Activated naive CD4-positive, alpha-beta T cell treated with anti-CD3 and anti-CD28 coated beads, Interleukin-2, amount 50 U/mL, for 24 hours (primary cell): ENCODE results near the gene FCHO1.
A peak's percentile ranks its signal among the peaks of the same experiment; 100 is the strongest.

Experiments
- H3K27ac Mint-ChIP-seq: one replicate; pipeline ENCODE4 v1.8.0; 2021; ENCODE audit warnings: mild to moderate bottlenecking, mixed read lengths
- H3K27me3 Mint-ChIP-seq: one replicate; pipeline ENCODE4 v1.8.0; 2021; ENCODE audit warnings: mixed read lengths
- H3K36me3 Mint-ChIP-seq: one replicate; pipeline ENCODE4 v1.8.0; 2021; ENCODE audit warnings: mixed read lengths
- H3K4me1 Mint-ChIP-seq: one replicate; pipeline ENCODE4 v1.8.0; 2021; ENCODE audit warnings: mixed read lengths
- H3K4me3 Mint-ChIP-seq: one replicate; pipeline ENCODE4 v1.8.0; 2021; ENCODE audit warnings: mild to moderate bottlenecking, mixed read lengths
- H3K9me3 Mint-ChIP-seq: one replicate; pipeline ENCODE4 v1.8.0; 2021; ENCODE audit warnings: mixed read lengths

FCHO1 gene

GRCh38 chr19:17751912-17752273, 616 bp downstream of the FCHO1 start:
- peak overlapping the region; percentile 97 for H3K27ac Mint-ChIP-seq
- no peaks in the 10 kb centered on the region for H3K9me3 Mint-ChIP-seq
- peak overlapping the region; percentile 95 for H3K4me3 Mint-ChIP-seq
- peaks cover 61% of the 10 kb centered on the region for H3K4me1 Mint-ChIP-seq
- peaks cover 7% of the 10 kb centered on the region for H3K36me3 Mint-ChIP-seq
- no peaks in the 10 kb centered on the region for H3K27me3 Mint-ChIP-seq

- Mint-ChIP-seq H3K9me3 (no peaks in the 10 kb centered on the region), H3K4me1 (peaks cover 58% of the 10 kb centered on the region), H3K27ac (no peak overlapping the region), H3K4me3 (no peak overlapping the region), H3K27me3 (no peaks in the 10 kb centered on the region), H3K36me3 (peaks cover 7% of the 10 kb centered on the region)
These were observed 1.8 kb downstream of the FCHO1 start for GRCh38 chr19:17752865-17753639.

GRCh38 chr19:17753976-17754375, 2.7 kb downstream of the FCHO1 start:
- H3K36me3 Mint-ChIP-seq = peaks cover 7% of the 10 kb centered on the region
- no peak overlapping the region for H3K27ac Mint-ChIP-seq
- H3K4me1 Mint-ChIP-seq = peaks cover 52% of the 10 kb centered on the region
- H3K4me3 Mint-ChIP-seq = no peak overlapping the region
- no peaks in the 10 kb centered on the region for H3K27me3 Mint-ChIP-seq
- H3K9me3 Mint-ChIP-seq = no peaks in the 10 kb centered on the region

DNA sequence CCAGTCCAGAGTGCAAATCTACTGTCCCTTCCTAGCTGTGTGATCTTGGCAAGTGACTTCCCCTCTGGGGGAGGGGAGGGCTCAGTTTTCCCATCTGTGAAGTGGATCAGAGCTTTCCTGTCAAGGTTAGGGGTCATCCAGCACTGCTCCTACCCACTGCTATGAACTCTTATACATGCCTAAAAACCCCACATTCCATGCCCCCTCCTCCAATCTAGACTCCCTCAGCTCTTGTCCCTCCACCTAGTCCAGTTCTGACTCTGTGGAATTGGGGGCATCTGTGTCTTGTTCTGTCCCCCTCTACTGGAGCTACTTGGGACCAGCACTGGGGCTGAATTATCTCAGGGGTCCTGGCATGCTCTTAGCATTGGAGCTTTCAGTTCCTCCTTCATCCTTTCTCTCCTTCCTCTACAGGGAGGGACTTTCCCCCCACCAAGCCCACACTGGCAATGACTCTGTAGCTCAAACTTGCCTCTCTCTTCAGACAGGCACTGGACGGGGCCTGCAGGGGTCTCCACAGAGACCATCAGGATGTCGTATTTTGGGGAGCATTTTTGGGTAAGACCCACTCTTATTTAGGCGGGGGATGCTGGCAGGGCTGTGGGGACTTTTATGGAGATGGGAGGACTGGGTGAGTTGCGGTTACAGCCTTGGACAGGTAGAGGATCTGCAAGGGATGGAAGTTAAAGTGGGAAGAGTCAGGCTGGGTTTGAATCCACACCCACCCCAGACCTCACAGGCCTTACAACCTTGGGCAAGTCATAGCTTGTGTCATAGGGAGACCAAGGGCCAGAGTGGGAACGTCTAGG, 3.6 kb downstream of the FCHO1 start:
- Mint-ChIP-seq H3K27ac (peak overlapping the region; percentile 52), H3K27me3 (no peaks in the 10 kb centered on the region), H3K4me3 (peak overlapping the region; percentile 1), H3K9me3 (no peaks in the 10 kb centered on the region), H3K36me3 (peaks cover 7% of the 10 kb centered on the region), H3K4me1 (peaks cover 44% of the 10 kb centered on the region)

DNA sequence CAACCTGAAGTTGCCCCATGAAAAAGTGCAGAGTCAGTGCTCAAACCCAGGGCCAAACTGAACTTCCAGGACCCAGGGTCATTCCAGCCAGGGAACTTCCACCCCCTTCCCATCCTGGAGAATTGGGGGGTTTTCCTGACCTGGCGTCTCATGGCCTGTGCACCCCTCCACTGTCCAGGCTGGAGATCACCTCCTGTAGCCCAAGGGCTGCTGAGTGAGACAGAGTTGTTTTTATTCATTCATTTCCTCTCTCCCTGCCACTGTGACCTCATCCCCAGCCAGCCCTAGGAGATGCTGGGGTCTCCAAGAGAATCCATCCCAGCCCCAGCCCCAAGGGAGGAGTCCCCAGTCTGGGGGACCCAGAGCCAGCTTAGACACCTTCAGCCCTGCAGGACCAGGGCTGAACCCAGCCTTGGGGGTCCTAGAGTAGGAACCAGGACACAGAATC, 4.2 kb downstream of the FCHO1 start:
- H3K4me3 Mint-ChIP-seq = no peak overlapping the region
- H3K4me1 Mint-ChIP-seq = peaks cover 37% of the 10 kb centered on the region
- no peak overlapping the region for H3K27ac Mint-ChIP-seq

DNA sequence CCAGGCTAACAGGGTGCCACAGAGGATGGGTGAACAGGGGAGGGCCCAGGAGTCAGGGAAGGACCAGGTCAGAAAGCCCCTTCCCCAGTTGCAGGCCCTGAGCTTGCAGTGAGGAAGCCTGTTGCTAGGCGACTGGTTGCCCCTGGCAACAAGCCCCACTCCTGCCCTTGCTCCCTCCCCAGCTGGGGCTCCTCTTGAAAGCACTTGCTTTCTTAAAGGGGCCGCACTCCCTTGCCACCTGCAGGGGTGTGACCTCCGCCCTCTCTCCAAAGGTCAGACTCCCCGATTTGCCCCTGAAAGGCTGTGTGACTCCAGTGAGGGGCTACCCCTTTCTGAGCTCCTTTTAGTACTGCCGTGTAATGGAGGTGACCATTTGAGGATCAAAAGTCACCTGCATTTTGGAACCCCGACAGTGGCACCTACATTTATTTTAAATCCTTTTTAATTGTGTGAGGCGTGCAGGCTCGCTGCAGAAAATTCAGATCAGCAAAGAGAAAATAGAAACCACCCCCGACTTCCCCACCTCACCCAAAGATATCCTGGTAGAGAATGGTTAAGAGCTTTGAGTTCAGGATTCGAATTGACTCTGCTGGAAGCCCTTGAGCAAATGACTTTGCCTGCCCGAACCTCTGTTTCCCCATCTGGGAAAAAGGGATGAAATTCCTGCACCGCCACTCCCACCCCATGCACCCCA, 4.8 kb downstream of the FCHO1 start:
- peaks cover 9% of the 10 kb centered on the region for H3K36me3 Mint-ChIP-seq
- H3K4me3 Mint-ChIP-seq = no peak overlapping the region

More for the DNA sequence above, 4.2 kb downstream of the FCHO1 start:
- Mint-ChIP-seq H3K27me3 (no peaks in the 10 kb centered on the region), H3K36me3 (peaks cover 9% of the 10 kb centered on the region), H3K9me3 (no peaks in the 10 kb centered on the region)

DNA sequence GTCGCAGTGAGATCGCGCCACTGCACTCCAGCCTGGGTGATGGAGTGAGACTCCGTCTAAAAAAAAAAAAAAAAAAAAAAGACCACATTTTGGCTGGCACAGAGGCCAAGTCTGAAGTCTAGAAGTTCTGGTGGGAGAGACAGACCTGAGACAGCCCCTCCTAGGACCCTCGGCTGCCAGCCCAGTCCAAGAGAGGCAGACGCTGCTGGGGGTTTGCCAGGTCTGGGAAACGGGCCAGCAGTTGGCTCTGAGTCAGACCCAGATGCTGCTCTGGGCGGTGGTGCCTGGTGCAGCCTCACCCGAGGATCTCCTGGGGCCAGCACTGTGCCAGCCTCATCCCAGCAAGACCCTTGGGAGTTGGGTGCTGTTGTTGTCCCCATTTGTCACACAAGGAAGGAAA, 5.8 kb downstream of the FCHO1 start:
- no peak overlapping the region for H3K4me3 Mint-ChIP-seq
- H3K4me1 Mint-ChIP-seq = peaks cover 25% of the 10 kb centered on the region
- H3K9me3 Mint-ChIP-seq = no peaks in the 10 kb centered on the region
- H3K27ac Mint-ChIP-seq = peak overlapping the region; percentile 21
- no peaks in the 10 kb centered on the region for H3K27me3 Mint-ChIP-seq
- H3K36me3 Mint-ChIP-seq = peaks cover 9% of the 10 kb centered on the region

More for the DNA sequence above, 4.8 kb downstream of the FCHO1 start:
- H3K27me3 Mint-ChIP-seq = no peaks in the 10 kb centered on the region
- H3K9me3 Mint-ChIP-seq = no peaks in the 10 kb centered on the region
- peaks cover 33% of the 10 kb centered on the region for H3K4me1 Mint-ChIP-seq
- H3K27ac Mint-ChIP-seq = no peak overlapping the region

DNA sequence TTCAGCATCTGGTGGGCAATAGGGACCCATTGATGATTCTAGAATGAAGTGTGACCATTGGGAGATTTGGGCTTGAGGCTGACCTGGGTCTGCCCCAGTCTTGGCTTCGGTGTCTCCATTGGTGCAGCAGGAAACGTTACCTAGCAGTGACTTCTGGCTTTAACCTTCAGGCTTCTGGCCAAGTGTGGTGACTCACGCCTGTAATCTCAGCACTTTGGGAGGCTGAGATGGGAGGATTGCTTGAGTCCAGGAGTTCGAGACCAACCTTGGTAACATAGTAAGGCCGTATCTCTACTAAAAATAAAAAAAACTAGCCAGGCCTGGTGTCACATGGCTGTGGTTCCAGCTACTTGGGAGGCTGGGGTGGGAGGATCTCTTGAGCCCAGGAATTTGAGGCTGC, 7.2 kb downstream of the FCHO1 start:
- H3K36me3 Mint-ChIP-seq = peaks cover 12% of the 10 kb centered on the region
- H3K27ac Mint-ChIP-seq = no peak overlapping the region
- no peaks in the 10 kb centered on the region for H3K27me3 Mint-ChIP-seq
- no peak overlapping the region for H3K4me3 Mint-ChIP-seq
- H3K4me1 Mint-ChIP-seq = peaks cover 25% of the 10 kb centered on the region
- H3K9me3 Mint-ChIP-seq = no peaks in the 10 kb centered on the region

GRCh38 chr19:17761148-17761547, 9.9 kb downstream of the FCHO1 start:
- Mint-ChIP-seq H3K27me3 (no peaks in the 10 kb centered on the region), H3K4me1 (peaks cover 14% of the 10 kb centered on the region), H3K9me3 (no peaks in the 10 kb centered on the region), H3K36me3 (peaks cover 9% of the 10 kb centered on the region), H3K27ac (no peak overlapping the region), H3K4me3 (no peak overlapping the region)

GRCh38 chr19:17762505-17763229, 11.4 kb downstream of the FCHO1 start:
- Mint-ChIP-seq H3K27ac (no peak overlapping the region), H3K4me3 (no peak overlapping the region), H3K27me3 (no peaks in the 10 kb centered on the region), H3K9me3 (no peaks in the 10 kb centered on the region), H3K4me1 (peaks cover 10% of the 10 kb centered on the region), H3K36me3 (peaks cover 9% of the 10 kb centered on the region)

- no peak overlapping the region for H3K27ac Mint-ChIP-seq
These were observed 13.1 kb downstream of the FCHO1 start for GRCh38 chr19:17764348-17764747.

DNA sequence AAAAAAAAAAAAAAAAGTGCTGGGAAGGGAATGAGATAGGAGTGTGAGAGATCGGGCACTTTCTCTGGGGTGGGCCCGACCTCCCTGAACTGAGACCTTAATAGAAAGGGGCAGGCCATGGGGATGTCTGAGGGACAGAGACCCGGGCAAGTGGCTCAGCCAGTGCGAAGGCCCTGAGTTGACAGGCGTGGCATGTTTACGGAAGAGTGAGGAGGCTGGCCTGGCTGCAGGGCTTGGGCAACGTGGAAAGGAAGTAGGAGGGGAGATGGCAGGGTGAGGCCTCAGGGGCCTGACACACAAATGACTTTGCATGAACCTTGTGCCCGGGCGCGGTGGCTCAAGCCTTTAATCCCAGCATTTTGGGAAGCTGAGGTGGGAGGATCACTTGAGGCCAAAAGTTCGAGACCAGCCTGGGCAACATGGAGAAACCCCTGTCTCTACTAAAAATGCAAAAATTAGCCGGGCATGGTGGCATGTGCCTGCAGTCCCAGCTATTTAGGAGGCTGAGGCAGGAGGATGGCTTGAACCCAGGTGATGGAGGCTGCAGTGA, 13.9 kb downstream of the FCHO1 start:
- Mint-ChIP-seq H3K36me3 (peaks cover 9% of the 10 kb centered on the region), H3K4me1 (peaks cover 5% of the 10 kb centered on the region), H3K4me3 (no peak overlapping the region), H3K9me3 (no peaks in the 10 kb centered on the region), H3K27me3 (no peaks in the 10 kb centered on the region), H3K27ac (peak overlapping the region; percentile 51)

More at GRCh38 chr19:17764348-17764747, 13.1 kb downstream of the FCHO1 start:
- Mint-ChIP-seq H3K9me3 (no peaks in the 10 kb centered on the region), H3K4me3 (no peak overlapping the region), H3K4me1 (peaks cover 5% of the 10 kb centered on the region), H3K36me3 (peaks cover 9% of the 10 kb centered on the region), H3K27me3 (no peaks in the 10 kb centered on the region)

GRCh38 chr19:17766543-17767131, 15.4 kb downstream of the FCHO1 start:
- Mint-ChIP-seq H3K4me3 (no peak overlapping the region), H3K9me3 (no peaks in the 10 kb centered on the region), H3K4me1 (peaks cover 5% of the 10 kb centered on the region), H3K36me3 (peaks cover 7% of the 10 kb centered on the region), H3K27ac (no peak overlapping the region), H3K27me3 (no peaks in the 10 kb centered on the region)

DNA sequence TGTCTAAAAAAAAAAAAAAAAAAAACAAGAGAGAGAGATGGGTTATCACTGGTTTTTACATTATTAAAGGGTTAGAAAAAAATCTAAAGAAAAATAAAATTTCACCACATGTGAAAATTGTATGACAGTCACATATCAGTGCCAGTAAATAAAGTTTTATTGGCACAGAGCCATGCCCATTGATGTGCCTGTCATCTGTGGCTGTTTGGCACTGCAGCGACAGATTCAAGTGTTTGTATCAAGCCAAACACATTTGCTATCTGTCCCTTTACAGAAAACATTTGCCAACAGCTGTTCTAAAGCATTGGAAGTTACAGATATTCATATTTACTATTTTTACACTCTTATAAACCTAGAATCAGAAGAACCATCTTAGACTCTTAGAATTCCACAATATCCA, 16.3 kb downstream of the FCHO1 start:
- Mint-ChIP-seq H3K9me3 (no peaks in the 10 kb centered on the region), H3K36me3 (peaks cover 9% of the 10 kb centered on the region), H3K4me1 (peaks cover 5% of the 10 kb centered on the region), H3K27me3 (no peaks in the 10 kb centered on the region), H3K4me3 (no peak overlapping the region), H3K27ac (no peak overlapping the region)

DNA sequence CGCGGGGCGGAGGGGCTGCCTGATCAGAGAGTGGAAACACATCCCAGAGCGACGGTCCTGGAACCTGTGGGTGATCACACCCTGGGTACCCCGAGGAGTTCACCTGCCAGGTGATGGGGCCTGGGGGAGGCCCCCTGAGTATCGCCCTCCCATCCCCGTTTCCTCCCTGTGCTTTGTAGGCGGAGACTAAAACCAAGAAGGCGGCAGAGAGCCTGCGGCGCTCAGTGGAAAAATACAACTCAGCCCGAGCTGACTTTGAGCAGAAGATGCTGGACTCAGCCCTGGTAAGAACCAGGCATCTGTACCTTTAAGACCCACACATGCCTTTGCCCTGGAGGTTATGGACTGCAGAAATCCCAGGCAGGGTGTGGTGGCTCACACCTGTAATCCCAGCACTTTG, 19.3 kb downstream of the FCHO1 start:
- Mint-ChIP-seq H3K9me3 (no peaks in the 10 kb centered on the region), H3K36me3 (peaks cover 9% of the 10 kb centered on the region), H3K27ac (no peak overlapping the region), H3K4me3 (no peak overlapping the region), H3K4me1 (peaks cover 3% of the 10 kb centered on the region), H3K27me3 (no peaks in the 10 kb centered on the region)
